Activated effector memory CD4-positive, alpha-beta T cell treated with anti-CD3 and anti-CD28 coated beads, Interleukin-2, amount 50 U/mL, for 16 hours (primary cell): ENCODE results near the gene PAFAH1B2.
"Not testable (repeated sequence)": the region's sequence is repeated elsewhere in the genome, so short reads cannot be mapped to it uniquely, and the experiment has no call there.

Source experiments
- DNase-seq: peaks from one replicate; pipeline ENCODE4 v3.0.0-alpha.2; 2020

The PAFAH1B2 gene

GRCh38 chr11:117128289-117128688 is 15.8 kb upstream of the PAFAH1B2 start:
- no peak for DNase-seq

- DNase-seq = not testable (repeated sequence)
These were observed 13.7 kb upstream of the PAFAH1B2 start for GRCh38 chr11:117130396-117130795.

GRCh38 chr11:117130879-117131278 is 13.2 kb upstream of the PAFAH1B2 start:
- no peak for DNase-seq

- DNase-seq = no peak
These were observed 9.7 kb upstream of the PAFAH1B2 start for GRCh38 chr11:117134431-117134830.

GRCh38 chr11:117134979-117135378 is 9.1 kb upstream of the PAFAH1B2 start:
- DNase-seq = not testable (repeated sequence)

- not testable (repeated sequence) for DNase-seq
These were observed 6.6 kb upstream of the PAFAH1B2 start for GRCh38 chr11:117137223-117138086.

- peak; percentile 66 for DNase-seq
These were observed 697 bp upstream of the PAFAH1B2 start for GRCh38 chr11:117143390-117143789.

GRCh38 chr11:117144477-117145392 is 648 bp downstream of the PAFAH1B2 start:
- DNase-seq = peak; percentile 70

- DNase-seq = no peak
These were observed 1.3 kb downstream of the PAFAH1B2 start for GRCh38 chr11:117145393-117145761.

- DNase-seq = no peak
These were observed 2.4 kb downstream of the PAFAH1B2 start for GRCh38 chr11:117146521-117146920.

GRCh38 chr11:117152066-117152465 is 8.0 kb downstream of the PAFAH1B2 start:
- DNase-seq = no peak

GRCh38 chr11:117154468-117154867 is 10.4 kb downstream of the PAFAH1B2 start:
- DNase-seq = no peak

GRCh38 chr11:117157507-117157906 is 13.4 kb downstream of the PAFAH1B2 start:
- DNase-seq = no peak

GRCh38 chr11:117159892-117160291 is 15.8 kb downstream of the PAFAH1B2 start:
- no peak for DNase-seq

- no peak for DNase-seq
These were observed 16.7 kb downstream of the PAFAH1B2 start for GRCh38 chr11:117160826-117161225.

GRCh38 chr11:117166491-117166890 is 22.4 kb downstream of the PAFAH1B2 start:
- DNase-seq = no peak

- no peak for DNase-seq
These were observed 25.6 kb downstream of the PAFAH1B2 start for GRCh38 chr11:117169736-117170135.

GRCh38 chr11:117170210-117170609 is 26.1 kb downstream of the PAFAH1B2 start:
- no peak for DNase-seq

GRCh38 chr11:117171007-117171403 is 26.9 kb downstream of the PAFAH1B2 start:
- DNase-seq = no peak

GRCh38 chr11:117171404-117172061 is 27.4 kb downstream of the PAFAH1B2 start:
- no peak for DNase-seq

GRCh38 chr11:117172724-117173421 is 28.8 kb downstream of the PAFAH1B2 start:
- no peak for DNase-seq

GRCh38 chr11:117175104-117175503 is 31.0 kb downstream of the PAFAH1B2 start:
- no peak for DNase-seq

GRCh38 chr11:117175781-117176180 is 31.7 kb downstream of the PAFAH1B2 start:
- DNase-seq = no peak
